ENCODE data around the gene TNFAIP1. TPM values are rescaled to one million over a fixed set of nuclear protein-coding genes. Genes with fewer than 3 reads are reported as not detected.

The TNFAIP1 gene
- total RNA-seq, 4 donors from 2014 or later, result 25.6 to 137 (median 49.4) TPM

- H3K4me3 ChIP-seq, result no peak overlapping the region
- H3K36me3 ChIP-seq, result peaks cover 0 to 39% (median 17%) of the 10 kb centered on the region in 4 donors
- TF ChIP-seq POLR2A (IDR thresholded peaks at IDR 0.05), result no peak
- no peak for TF ChIP-seq CTCF (IDR thresholded peaks at IDR 0.05)
- TF ChIP-seq POLR2AphosphoS5 (IDR thresholded peaks at IDR 0.05), result no peak
- no peak for TF ChIP-seq EP300 (IDR thresholded peaks at IDR 0.05; ENCODE audit: low read depth)
- DNase-seq, result no peak
- intact Hi-C loops (cut with DNase I; ENCODE audit: low total_unique reads), result no loop called here
- no peaks in the 10 kb centered on the region for H3K9me3 ChIP-seq
- no peak overlapping the region for H3K27ac ChIP-seq
- 60 to 86% methylated on average over 1 to 6 of the region's 6 CpGs for WGBS, 2 donors (ENCODE audit: low coverage in 1 of 2)
- in situ Hi-C loops (cut with MboI; ENCODE audit: low pct_ligation_motif_present in 1 of 4, low pct_unique_long_range_greater_than_20kb in 1 of 4, low sequenced_read_pairs in 3 of 4), result no loop called here
- no peaks in the 10 kb centered on the region for H3K27me3 ChIP-seq
- peaks cover 7 to 23% (median 11%) of the 10 kb centered on the region in 4 donors for H3K4me1 ChIP-seq
These were observed 4.8 kb downstream of the TNFAIP1 start for GRCh38 chr17:28340374-28340773.

GRCh38 chr17:28341516-28341915 is 6.0 kb downstream of the TNFAIP1 start:
- Histone ChIP-seq H3K27ac (no peak overlapping the region), H3K9me3 (no peaks in the 10 kb centered on the region), H3K27me3 (no peaks in the 10 kb centered on the region), H3K4me3 (no peak overlapping the region), H3K4me1 (peaks cover 4 to 18% (median 6%) of the 10 kb centered on the region in 4 donors), H3K36me3 (peaks cover 0 to 39% (median 21%) of the 10 kb centered on the region in 4 donors)
- WGBS, 2 donors (ENCODE audit: low coverage in 1 of 2), result 88% methylated on average over 11 of the region's 11 CpGs; no CpG with 5 or more reads in 1 of the 2 donors
- intact Hi-C loops (cut with DNase I; ENCODE audit: low total_unique reads), result no loop called here
- DNase-seq, result no peak
- in situ Hi-C loops (cut with MboI; ENCODE audit: low pct_ligation_motif_present in 1 of 4, low pct_unique_long_range_greater_than_20kb in 1 of 4, low sequenced_read_pairs in 3 of 4), result no loop called here
- no peak for TF ChIP-seq POLR2AphosphoS5 (IDR thresholded peaks at IDR 0.05)
- no peak for TF ChIP-seq EP300 (IDR thresholded peaks at IDR 0.05; ENCODE audit: low read depth)
- no peak for TF ChIP-seq CTCF (IDR thresholded peaks at IDR 0.05)
- no peak for TF ChIP-seq POLR2A (IDR thresholded peaks at IDR 0.05)

- Histone ChIP-seq H3K4me1 (peaks cover 0 to 10% (median under 1%) of the 10 kb centered on the region in 4 donors), H3K27me3 (no peaks in the 10 kb centered on the region), H3K4me3 (no peak overlapping the region), H3K36me3 (peaks cover 0 to 42% (median 23%) of the 10 kb centered on the region in 4 donors), H3K9me3 (no peaks in the 10 kb centered on the region), H3K27ac (no peak overlapping the region)
- intact Hi-C loops (cut with DNase I; ENCODE audit: low total_unique reads), result no loop called here
- 88% methylated on average over 14 of the region's 14 CpGs; no CpG with 5 or more reads in 1 of the 2 donors for WGBS, 2 donors (ENCODE audit: low coverage in 1 of 2)
- TF ChIP-seq CTCF (IDR thresholded peaks at IDR 0.05) (no peak), EP300 (IDR thresholded peaks at IDR 0.05; ENCODE audit: low read depth) (no peak), POLR2AphosphoS5 (IDR thresholded peaks at IDR 0.05) (no peak), POLR2A (IDR thresholded peaks at IDR 0.05) (no peak)
- DNase-seq, result no peak
- in situ Hi-C loops (cut with MboI; ENCODE audit: low pct_ligation_motif_present in 1 of 4, low pct_unique_long_range_greater_than_20kb in 1 of 4, low sequenced_read_pairs in 3 of 4), result no loop called here
These were observed 6.8 kb downstream of the TNFAIP1 start for GRCh38 chr17:28342313-28342712.

- no peaks in the 10 kb centered on the region for H3K27me3 ChIP-seq
- DNase-seq, result no peak
- no peaks in the 10 kb centered on the region for H3K9me3 ChIP-seq
- H3K4me3 ChIP-seq, result no peak overlapping the region
- TF ChIP-seq POLR2AphosphoS5 (IDR thresholded peaks at IDR 0.05) (no peak), POLR2A (IDR thresholded peaks at IDR 0.05) (no peak), CTCF (IDR thresholded peaks at IDR 0.05) (no peak), EP300 (IDR thresholded peaks at IDR 0.05; ENCODE audit: low read depth) (no peak)
- in situ Hi-C loops (cut with MboI; ENCODE audit: low pct_ligation_motif_present in 1 of 4, low pct_unique_long_range_greater_than_20kb in 1 of 4, low sequenced_read_pairs in 3 of 4) (no loop called here), intact Hi-C loops (cut with DNase I; ENCODE audit: low total_unique reads) (no loop called here)
- no peaks in the 10 kb centered on the region for H3K4me1 ChIP-seq
- WGBS, 2 donors (ENCODE audit: low coverage in 1 of 2), result 81 to 92% methylated on average over 2 to 10 of the region's 10 CpGs
- no peak overlapping the region for H3K27ac ChIP-seq
- peaks cover 0 to 54% (median 28%) of the 10 kb centered on the region in 4 donors for H3K36me3 ChIP-seq
These were observed 8.0 kb downstream of the TNFAIP1 start for GRCh38 chr17:28343491-28343932.
